WTC11 (cell line): Measurements from ENCODE around the gene ZNF74.

Experiments
- NFE2L1 ChIP-seq: sonication (generic); formaldehyde crosslinking; IDR thresholded peaks from 2 replicates; pipeline ENCODE4 v1.8.1; 2023; ENCODE audit warnings: missing genetic modification reagents
- NR2C2 ChIP-seq: sonication (generic); formaldehyde crosslinking; IDR thresholded peaks from 2 replicates; pipeline ENCODE4 v1.8.0; 2022; ENCODE audit warnings: mild to moderate bottlenecking, missing genetic modification reagents
- SP1 ChIP-seq: sonication (generic); formaldehyde crosslinking; conservative IDR thresholded peaks from 2 replicates; pipeline ENCODE4 v1.8.1; 2022; ENCODE audit warnings: missing genetic modification reagents
- TCF7 ChIP-seq: sonication (generic); formaldehyde crosslinking; IDR thresholded peaks from 2 replicates; pipeline ENCODE4 v1.8.0; 2022; ENCODE audit warnings: mild to moderate bottlenecking, low read depth, missing genetic modification reagents, moderate library complexity
- ZNF263 ChIP-seq: sonication (generic); formaldehyde crosslinking; IDR thresholded peaks from 2 replicates; pipeline ENCODE4 v1.8.1; 2022; ENCODE audit warnings: low read depth, mild to moderate bottlenecking, moderate library complexity, missing genetic modification reagents
- TF ChIP-seq, protein P1 (sequence below): fragments of 200-600 bp; IDR thresholded peaks from 2 replicates; pipeline ENCODE4 v1.8.0; 2022; ENCODE audit warnings: antibody characterized with exemption
- TF ChIP-seq, protein P2 (sequence below): sonication (generic); formaldehyde crosslinking; conservative IDR thresholded peaks from 2 replicates; pipeline ENCODE4 v1.8.1; 2023; ENCODE audit warnings: mild to moderate bottlenecking, low read depth, missing genetic modification reagents, moderate library complexity
- TF ChIP-seq, protein P3 (sequence below): sonication (generic); formaldehyde crosslinking; IDR thresholded peaks from 2 replicates; pipeline ENCODE4 v1.8.0; 2023; ENCODE audit warnings: missing genetic modification reagents
- TF ChIP-seq, protein P4 (sequence below): sonication (generic); formaldehyde crosslinking; IDR thresholded peaks from 2 replicates; pipeline ENCODE4 v1.8.1; 2022; ENCODE audit warnings: missing genetic modification reagents, borderline replicate concordance

DNA sequence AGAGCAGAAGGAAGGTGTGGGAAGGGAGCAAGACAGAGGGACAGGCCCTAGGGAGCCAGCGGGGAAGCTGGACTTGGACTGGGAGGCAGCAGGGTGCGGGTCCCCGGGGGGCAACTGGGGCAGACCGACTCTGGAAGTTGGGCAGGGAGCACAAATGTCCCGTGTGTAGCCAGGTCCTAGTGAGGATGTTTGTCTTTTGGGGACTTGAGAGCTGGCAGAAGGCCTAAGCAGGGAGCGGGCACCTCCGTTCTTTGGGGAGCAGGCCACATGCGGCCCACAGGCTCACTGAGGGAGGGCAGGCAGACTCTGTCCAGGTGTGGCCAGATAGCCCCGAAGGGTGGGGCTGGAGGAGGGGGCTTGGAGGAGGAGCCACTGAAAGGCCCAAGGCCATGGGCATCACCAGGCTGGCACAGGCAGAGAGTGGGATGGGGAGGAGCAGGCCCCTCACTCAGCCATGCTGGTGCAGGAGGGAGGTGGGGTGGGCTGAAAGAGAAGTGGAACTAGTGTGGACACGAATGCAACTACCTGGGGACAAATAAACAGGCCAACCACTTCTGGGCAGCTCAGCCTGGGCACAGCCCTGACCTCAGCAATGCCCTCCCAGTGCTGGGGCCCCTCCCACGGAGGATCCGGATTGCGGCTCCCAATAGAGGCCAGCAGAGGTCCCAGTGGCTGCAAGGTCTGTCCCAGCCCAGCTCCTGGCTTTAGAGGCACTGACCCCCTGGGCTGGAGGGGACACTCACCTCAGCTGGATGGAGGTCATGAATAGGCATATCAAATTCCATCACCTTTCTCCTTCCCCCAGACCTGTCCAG is 44.9 kb downstream of the ZNF74 start:
- TF ChIP-seq, protein P1, sequence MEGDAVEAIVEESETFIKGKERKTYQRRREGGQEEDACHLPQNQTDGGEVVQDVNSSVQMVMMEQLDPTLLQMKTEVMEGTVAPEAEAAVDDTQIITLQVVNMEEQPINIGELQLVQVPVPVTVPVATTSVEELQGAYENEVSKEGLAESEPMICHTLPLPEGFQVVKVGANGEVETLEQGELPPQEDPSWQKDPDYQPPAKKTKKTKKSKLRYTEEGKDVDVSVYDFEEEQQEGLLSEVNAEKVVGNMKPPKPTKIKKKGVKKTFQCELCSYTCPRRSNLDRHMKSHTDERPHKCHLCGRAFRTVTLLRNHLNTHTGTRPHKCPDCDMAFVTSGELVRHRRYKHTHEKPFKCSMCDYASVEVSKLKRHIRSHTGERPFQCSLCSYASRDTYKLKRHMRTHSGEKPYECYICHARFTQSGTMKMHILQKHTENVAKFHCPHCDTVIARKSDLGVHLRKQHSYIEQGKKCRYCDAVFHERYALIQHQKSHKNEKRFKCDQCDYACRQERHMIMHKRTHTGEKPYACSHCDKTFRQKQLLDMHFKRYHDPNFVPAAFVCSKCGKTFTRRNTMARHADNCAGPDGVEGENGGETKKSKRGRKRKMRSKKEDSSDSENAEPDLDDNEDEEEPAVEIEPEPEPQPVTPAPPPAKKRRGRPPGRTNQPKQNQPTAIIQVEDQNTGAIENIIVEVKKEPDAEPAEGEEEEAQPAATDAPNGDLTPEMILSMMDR = no peak
- TF ChIP-seq, protein P2, sequence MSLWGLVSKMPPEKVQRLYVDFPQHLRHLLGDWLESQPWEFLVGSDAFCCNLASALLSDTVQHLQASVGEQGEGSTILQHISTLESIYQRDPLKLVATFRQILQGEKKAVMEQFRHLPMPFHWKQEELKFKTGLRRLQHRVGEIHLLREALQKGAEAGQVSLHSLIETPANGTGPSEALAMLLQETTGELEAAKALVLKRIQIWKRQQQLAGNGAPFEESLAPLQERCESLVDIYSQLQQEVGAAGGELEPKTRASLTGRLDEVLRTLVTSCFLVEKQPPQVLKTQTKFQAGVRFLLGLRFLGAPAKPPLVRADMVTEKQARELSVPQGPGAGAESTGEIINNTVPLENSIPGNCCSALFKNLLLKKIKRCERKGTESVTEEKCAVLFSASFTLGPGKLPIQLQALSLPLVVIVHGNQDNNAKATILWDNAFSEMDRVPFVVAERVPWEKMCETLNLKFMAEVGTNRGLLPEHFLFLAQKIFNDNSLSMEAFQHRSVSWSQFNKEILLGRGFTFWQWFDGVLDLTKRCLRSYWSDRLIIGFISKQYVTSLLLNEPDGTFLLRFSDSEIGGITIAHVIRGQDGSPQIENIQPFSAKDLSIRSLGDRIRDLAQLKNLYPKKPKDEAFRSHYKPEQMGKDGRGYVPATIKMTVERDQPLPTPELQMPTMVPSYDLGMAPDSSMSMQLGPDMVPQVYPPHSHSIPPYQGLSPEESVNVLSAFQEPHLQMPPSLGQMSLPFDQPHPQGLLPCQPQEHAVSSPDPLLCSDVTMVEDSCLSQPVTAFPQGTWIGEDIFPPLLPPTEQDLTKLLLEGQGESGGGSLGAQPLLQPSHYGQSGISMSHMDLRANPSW (CRISPR knock-in tag) = no peak
- no peak for TF ChIP-seq NR2C2
- TF ChIP-seq, protein P3, sequence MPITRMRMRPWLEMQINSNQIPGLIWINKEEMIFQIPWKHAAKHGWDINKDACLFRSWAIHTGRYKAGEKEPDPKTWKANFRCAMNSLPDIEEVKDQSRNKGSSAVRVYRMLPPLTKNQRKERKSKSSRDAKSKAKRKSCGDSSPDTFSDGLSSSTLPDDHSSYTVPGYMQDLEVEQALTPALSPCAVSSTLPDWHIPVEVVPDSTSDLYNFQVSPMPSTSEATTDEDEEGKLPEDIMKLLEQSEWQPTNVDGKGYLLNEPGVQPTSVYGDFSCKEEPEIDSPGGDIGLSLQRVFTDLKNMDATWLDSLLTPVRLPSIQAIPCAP (CRISPR knock-in tag) = no peak
- no peak for TF ChIP-seq ZNF263 (CRISPR knock-in tag)
- no peak for TF ChIP-seq NFE2L1
- no peak for TF ChIP-seq SP1
- TF ChIP-seq TCF7 (CRISPR knock-in tag) = no peak
- TF ChIP-seq, protein P4, sequence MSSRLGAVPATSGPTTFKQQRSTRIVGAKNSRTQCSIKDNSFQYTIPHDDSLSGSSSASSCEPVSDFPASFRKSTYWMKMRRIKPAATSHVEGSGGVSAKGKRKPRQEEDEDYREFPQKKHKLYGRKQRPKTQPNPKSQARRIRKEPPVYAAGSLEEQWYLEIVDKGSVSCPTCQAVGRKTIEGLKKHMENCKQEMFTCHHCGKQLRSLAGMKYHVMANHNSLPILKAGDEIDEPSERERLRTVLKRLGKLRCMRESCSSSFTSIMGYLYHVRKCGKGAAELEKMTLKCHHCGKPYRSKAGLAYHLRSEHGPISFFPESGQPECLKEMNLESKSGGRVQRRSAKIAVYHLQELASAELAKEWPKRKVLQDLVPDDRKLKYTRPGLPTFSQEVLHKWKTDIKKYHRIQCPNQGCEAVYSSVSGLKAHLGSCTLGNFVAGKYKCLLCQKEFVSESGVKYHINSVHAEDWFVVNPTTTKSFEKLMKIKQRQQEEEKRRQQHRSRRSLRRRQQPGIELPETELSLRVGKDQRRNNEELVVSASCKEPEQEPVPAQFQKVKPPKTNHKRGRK (CRISPR knock-in tag) = no peak
